OCI-LY3 (cell line): Measurements from ENCODE around the gene APBB3.

Experiments used
- CTCF ChIP-seq: fragments of 200-600, 300-600 bp; sonication (generic); IDR thresholded peaks from 2 replicates; pipeline ENCODE4 v1.5.1; 2014; ENCODE audit warnings: antibody characterized with exemption, low read length, low read depth
- EZH2phosphoT487 ChIP-seq: fragments of 200-600 bp; shearing (Covaris generic); IDR thresholded peaks from 2 replicates; pipeline ENCODE4 v1.6.1; 2018; ENCODE audit warnings: antibody characterized with exemption, mixed run types, low read depth

GRCh38 chr5:140591747-140592372 lies 27.5 kb upstream of the APBB3 start:
- TF ChIP-seq CTCF (no peak), EZH2phosphoT487 (no peak)
